Measurements from ENCODE around the gene FOXP2.

Gene FOXP2

GRCh38 chr7:114645451-114645850 is 230.8 kb downstream of the FOXP2 start:
- TF ChIP-seq GATA2 (IDR thresholded peaks at IDR 0.05; ENCODE audit: low read depth, low read length) (no peak), GATA3 (IDR thresholded peaks at IDR 0.05; ENCODE audit: low read depth, low read length) (no peak)

GRCh38 chr7:114647518-114647917 is 232.9 kb downstream of the FOXP2 start:
- TF ChIP-seq GATA2 (IDR thresholded peaks at IDR 0.05; ENCODE audit: low read depth, low read length) (no peak), GATA3 (IDR thresholded peaks at IDR 0.05; ENCODE audit: low read depth, low read length) (no peak)

- no peak for TF ChIP-seq GATA2 (IDR thresholded peaks at IDR 0.05; ENCODE audit: low read depth, low read length)
- no peak for TF ChIP-seq GATA3 (IDR thresholded peaks at IDR 0.05; ENCODE audit: low read depth, low read length)
These were observed 233.5 kb downstream of the FOXP2 start for GRCh38 chr7:114648117-114648516.

GRCh38 chr7:114648680-114649079 is 234.1 kb downstream of the FOXP2 start:
- TF ChIP-seq GATA3 (IDR thresholded peaks at IDR 0.05; ENCODE audit: low read depth, low read length), result no peak
- no peak for TF ChIP-seq GATA2 (IDR thresholded peaks at IDR 0.05; ENCODE audit: low read depth, low read length)

- TF ChIP-seq GATA3 (IDR thresholded peaks at IDR 0.05; ENCODE audit: low read depth, low read length), result no peak
- TF ChIP-seq GATA2 (IDR thresholded peaks at IDR 0.05; ENCODE audit: low read depth, low read length), result no peak
These were observed 235.1 kb downstream of the FOXP2 start for GRCh38 chr7:114649689-114650088.

- no peak for TF ChIP-seq GATA2 (IDR thresholded peaks at IDR 0.05; ENCODE audit: low read depth, low read length)
- no peak for TF ChIP-seq GATA3 (IDR thresholded peaks at IDR 0.05; ENCODE audit: low read depth, low read length)
These were observed 235.9 kb downstream of the FOXP2 start for GRCh38 chr7:114650491-114650890.

GRCh38 chr7:114652041-114652440 is 237.4 kb downstream of the FOXP2 start:
- no peak for TF ChIP-seq GATA3 (IDR thresholded peaks at IDR 0.05; ENCODE audit: low read depth, low read length)
- TF ChIP-seq GATA2 (IDR thresholded peaks at IDR 0.05; ENCODE audit: low read depth, low read length), result no peak

GRCh38 chr7:114653364-114654088 is 238.9 kb downstream of the FOXP2 start:
- TF ChIP-seq GATA2 (IDR thresholded peaks at IDR 0.05; ENCODE audit: low read depth, low read length) (no peak), GATA3 (IDR thresholded peaks at IDR 0.05; ENCODE audit: low read depth, low read length) (no peak)

GRCh38 chr7:114656466-114656865 is 241.9 kb downstream of the FOXP2 start:
- TF ChIP-seq GATA3 (IDR thresholded peaks at IDR 0.05; ENCODE audit: low read depth, low read length), result no peak
- TF ChIP-seq GATA2 (IDR thresholded peaks at IDR 0.05; ENCODE audit: low read depth, low read length), result no peak

- TF ChIP-seq GATA2 (IDR thresholded peaks at IDR 0.05; ENCODE audit: low read depth, low read length) (no peak), GATA3 (IDR thresholded peaks at IDR 0.05; ENCODE audit: low read depth, low read length) (no peak)
These were observed 242.7 kb downstream of the FOXP2 start for GRCh38 chr7:114657279-114657678.

- TF ChIP-seq GATA2 (IDR thresholded peaks at IDR 0.05; ENCODE audit: low read depth, low read length) (no peak), GATA3 (IDR thresholded peaks at IDR 0.05; ENCODE audit: low read depth, low read length) (no peak)
These were observed 243.6 kb downstream of the FOXP2 start for GRCh38 chr7:114658216-114658615.

GRCh38 chr7:114659409-114660125 is 245.0 kb downstream of the FOXP2 start:
- no peak for TF ChIP-seq GATA2 (IDR thresholded peaks at IDR 0.05; ENCODE audit: low read depth, low read length)
- no peak for TF ChIP-seq GATA3 (IDR thresholded peaks at IDR 0.05; ENCODE audit: low read depth, low read length)

- TF ChIP-seq GATA2 (IDR thresholded peaks at IDR 0.05; ENCODE audit: low read depth, low read length), result no peak
- TF ChIP-seq GATA3 (IDR thresholded peaks at IDR 0.05; ENCODE audit: low read depth, low read length), result no peak
These were observed 245.5 kb downstream of the FOXP2 start for GRCh38 chr7:114660126-114660486.

- TF ChIP-seq GATA3 (IDR thresholded peaks at IDR 0.05; ENCODE audit: low read depth, low read length), result no peak
- no peak for TF ChIP-seq GATA2 (IDR thresholded peaks at IDR 0.05; ENCODE audit: low read depth, low read length)
These were observed 246.1 kb downstream of the FOXP2 start for GRCh38 chr7:114660753-114661152.

All from SH-SY5Y (cell line).